Fibroblast of gingiva (primary cell): ENCODE results near the gene CLDN8.

ENCODE experiments used
- DNase-seq: peaks from one replicate; pipeline ENCODE4 v3.0.0-alpha.2; 2011; ENCODE audit warnings: low read depth

Gene CLDN8

GRCh38 chr21:30200000-30200399 lies 15.9 kb downstream of the CLDN8 start:
- DNase-seq, result no peak

- DNase-seq, result peak; percentile 2
These were observed 21.1 kb downstream of the CLDN8 start for GRCh38 chr21:30194701-30195299.

- DNase-seq, result no peak
These were observed 22.7 kb downstream of the CLDN8 start for GRCh38 chr21:30193201-30193600.

GRCh38 chr21:30190554-30190953 lies 25.3 kb downstream of the CLDN8 start:
- DNase-seq, result no peak

GRCh38 chr21:30189773-30190172 lies 26.1 kb downstream of the CLDN8 start:
- DNase-seq, result no peak

- DNase-seq, result no peak
These were observed 29.7 kb downstream of the CLDN8 start for GRCh38 chr21:30186242-30186641.

GRCh38 chr21:30168086-30168485 lies 47.8 kb downstream of the CLDN8 start:
- DNase-seq, result no peak

- DNase-seq, result no peak
These were observed 49.2 kb downstream of the CLDN8 start, which contains the start of gene CLDN17 for GRCh38 chr21:30166705-30167104. TSS of gene CLDN17 (minus strand) at chr21:30166805. CDS start at chr21:30166617, 188 bp downstream.

GRCh38 chr21:30166171-30166570 lies 49.7 kb downstream of the CLDN8 start:
- no peak for DNase-seq

- no peak for DNase-seq
These were observed 51.1 kb downstream of the CLDN8 start for GRCh38 chr21:30164796-30165195.
